ENCODE measurements around the gene MMRN2. TPM values are rescaled to one million over a fixed set of nuclear protein-coding genes. Genes with fewer than 3 reads are reported as not detected.
"Not testable (repeated sequence)": the region's sequence is repeated elsewhere in the genome, so short reads cannot be mapped to it uniquely, and the experiment has no call there.

The MMRN2 gene
- total and polyA plus RNA-seq, 8 donors = 20.6 to 41.8 (median 30.2) TPM

GRCh38 chr10:86992456-86992855 lies 35.0 kb upstream of the MMRN2 start:
- Histone ChIP-seq H3K9me3 (no peaks in the 10 kb centered on the region), H3K4me3 (no peak overlapping the region), H3K27me3 (no peaks in the 10 kb centered on the region), H3K4me1 (no peaks in the 10 kb centered on the region), H3K27ac (no peak overlapping the region), H3K36me3 (no peaks in the 10 kb centered on the region)
- no peak for TF ChIP-seq CTCF (IDR thresholded peaks at IDR 0.05)
- DNase-seq = no peak
- ATAC-seq = no peak
- intact Hi-C loops (cut with DNase I) = no loop called here

GRCh38 chr10:86991362-86991761 lies 33.9 kb upstream of the MMRN2 start:
- H3K27me3 ChIP-seq; intact Hi-C loops (cut with DNase I); H3K4me1 ChIP-seq; ATAC-seq; DNase-seq; H3K9me3 ChIP-seq; H3K27ac ChIP-seq; H3K36me3 ChIP-seq; H3K4me3 ChIP-seq: not testable (repeated sequence)

GRCh38 chr10:86988520-86988919 lies 31.1 kb upstream of the MMRN2 start:
- intact Hi-C loops (cut with DNase I) = no loop called here
- H3K36me3 ChIP-seq = no peaks in the 10 kb centered on the region
- no peak for TF ChIP-seq CTCF (IDR thresholded peaks at IDR 0.05)
- no peaks in the 10 kb centered on the region for H3K4me1 ChIP-seq
- no peaks in the 10 kb centered on the region for H3K27me3 ChIP-seq
- H3K9me3 ChIP-seq = no peaks in the 10 kb centered on the region
- no peak overlapping the region for H3K4me3 ChIP-seq
- ATAC-seq (no peak), DNase-seq (no peak)
- no peak overlapping the region for H3K27ac ChIP-seq

GRCh38 chr10:86984498-86984897 lies 27.1 kb upstream of the MMRN2 start:
- H3K9me3 ChIP-seq; DNase-seq; H3K4me1 ChIP-seq; H3K36me3 ChIP-seq; H3K27ac ChIP-seq; H3K4me3 ChIP-seq; H3K27me3 ChIP-seq; ATAC-seq; intact Hi-C loops (cut with DNase I): not testable (repeated sequence)

- Histone ChIP-seq H3K4me1 (peaks cover 0 to 3% of the 10 kb centered on the region in 2 donors), H3K27me3 (no peaks in the 10 kb centered on the region), H3K4me3 (no peak overlapping the region), H3K36me3 (no peaks in the 10 kb centered on the region), H3K9me3 (no peaks in the 10 kb centered on the region), H3K27ac (no peak overlapping the region)
- ATAC-seq (no peak), DNase-seq (no peak)
- intact Hi-C loops (cut with DNase I) = no loop called here
- TF ChIP-seq CTCF (IDR thresholded peaks at IDR 0.05) = no peak
Observed at GRCh38 chr10:86981716-86982115, 24.3 kb upstream of the MMRN2 start.

- H3K27ac ChIP-seq, H3K27me3 ChIP-seq: not testable (repeated sequence)
Observed at GRCh38 chr10:86981020-86981419, 23.6 kb upstream of the MMRN2 start.

GRCh38 chr10:86979977-86980448 lies 22.6 kb upstream of the MMRN2 start:
- no peak for DNase-seq
- Histone ChIP-seq H3K4me1 (peaks cover 0 to 3% of the 10 kb centered on the region in 2 donors), H3K36me3 (no peaks in the 10 kb centered on the region), H3K27me3 (no peaks in the 10 kb centered on the region), H3K9me3 (no peaks in the 10 kb centered on the region), H3K27ac (no peak overlapping the region), H3K4me3 (no peak overlapping the region)
- intact Hi-C loops (cut with DNase I) = no loop called here
- peak; percentile 60 for ATAC-seq
- no peak for TF ChIP-seq CTCF (IDR thresholded peaks at IDR 0.05)

More at GRCh38 chr10:86981020-86981419, 23.6 kb upstream of the MMRN2 start:
- H3K4me1 ChIP-seq; H3K4me3 ChIP-seq; DNase-seq; intact Hi-C loops (cut with DNase I); H3K36me3 ChIP-seq; H3K9me3 ChIP-seq; ATAC-seq: not testable (repeated sequence)
